ENCODE data around the gene MYF6. TPM values are rescaled to one million over a fixed set of nuclear protein-coding genes. Genes with fewer than 3 reads are reported as not detected.

MYF6 gene
- total RNA-seq, 3 donors from 2014 or later = not detected

DNA sequence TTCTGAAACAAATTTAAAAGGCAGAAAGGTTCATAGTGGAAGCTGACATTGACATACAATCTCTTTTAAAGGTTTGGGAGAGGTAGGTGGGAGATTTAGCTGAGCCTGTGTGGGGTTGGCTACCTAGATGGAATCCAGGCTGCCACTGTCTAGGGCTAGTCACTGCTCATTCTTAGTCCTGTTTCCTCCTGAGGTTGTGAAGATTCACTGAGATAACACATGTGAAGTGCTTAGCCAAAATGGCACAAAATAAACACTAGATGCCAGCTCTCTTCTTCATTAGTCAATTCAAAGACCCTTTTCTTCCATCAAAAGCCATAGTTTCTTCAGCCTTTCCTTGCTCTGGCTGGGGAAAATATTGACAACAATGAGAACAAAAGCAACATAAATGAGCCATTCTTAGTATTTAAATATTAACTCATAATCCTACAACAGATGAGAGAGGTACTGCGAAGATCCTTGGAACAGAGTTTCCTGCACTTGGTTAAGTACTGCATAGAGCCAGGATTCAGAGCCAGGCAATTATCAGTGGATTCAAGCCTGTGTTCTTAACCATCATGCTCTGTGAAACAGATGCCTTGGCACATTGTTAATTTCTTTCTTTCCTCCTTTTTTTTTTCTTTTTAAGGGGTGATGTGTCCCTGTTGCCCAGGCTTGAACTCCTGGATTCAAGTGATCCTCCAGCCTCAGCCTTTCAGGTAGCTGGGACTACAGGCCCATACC lies 3.5 kb downstream of the MYF6 start:
- no peak for DNase-seq (ENCODE audit: low spot score in 2 of 2)
- Histone ChIP-seq H3K27ac (no peak overlapping the region), H3K27me3 (peaks cover 0 to 29% of the 10 kb centered on the region in 2 donors), H3K36me3 (no peaks in the 10 kb centered on the region), H3K4me1 (no peaks in the 10 kb centered on the region), H3K4me3 (no peak overlapping the region), H3K9me3 (no peaks in the 10 kb centered on the region)
- intact Hi-C loops (cut with DNase I; ENCODE audit: low total_unique reads) = no loop called here
- TF ChIP-seq POLR2AphosphoS5 (IDR thresholded peaks at IDR 0.05) (no peak), CTCF (IDR thresholded peaks at IDR 0.05) (no peak), POLR2A (IDR thresholded peaks at IDR 0.05) (no peak)

DNA sequence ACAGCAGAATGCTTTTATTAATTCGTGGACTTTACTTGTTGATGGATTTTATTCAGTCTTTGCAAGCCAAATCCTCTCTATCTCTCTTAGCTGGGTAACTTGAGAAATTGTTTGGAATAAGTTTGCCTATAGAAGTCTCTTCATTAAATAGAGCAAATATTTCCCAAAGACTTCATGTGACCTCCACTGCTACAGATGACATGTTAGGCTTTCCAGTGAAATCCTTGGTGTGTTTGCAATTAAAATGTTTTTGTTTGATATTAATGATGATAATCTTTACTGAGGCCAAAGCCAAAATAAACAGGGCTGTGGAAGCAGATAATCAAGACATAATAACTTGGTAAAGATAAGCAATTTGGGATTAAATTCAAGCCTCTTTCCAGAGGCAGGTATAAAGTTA lies 4.4 kb downstream of the MYF6 start:
- Histone ChIP-seq H3K4me3 (no peak overlapping the region), H3K27me3 (peaks cover 0 to 35% of the 10 kb centered on the region in 2 donors), H3K36me3 (no peaks in the 10 kb centered on the region), H3K27ac (no peak overlapping the region), H3K4me1 (no peaks in the 10 kb centered on the region), H3K9me3 (no peaks in the 10 kb centered on the region)
- intact Hi-C loops (cut with DNase I; ENCODE audit: low total_unique reads) = no loop called here
- TF ChIP-seq POLR2AphosphoS5 (IDR thresholded peaks at IDR 0.05) (no peak), POLR2A (IDR thresholded peaks at IDR 0.05) (no peak), CTCF (IDR thresholded peaks at IDR 0.05) (no peak)
- DNase-seq (ENCODE audit: low spot score in 2 of 2) = no peak

DNA sequence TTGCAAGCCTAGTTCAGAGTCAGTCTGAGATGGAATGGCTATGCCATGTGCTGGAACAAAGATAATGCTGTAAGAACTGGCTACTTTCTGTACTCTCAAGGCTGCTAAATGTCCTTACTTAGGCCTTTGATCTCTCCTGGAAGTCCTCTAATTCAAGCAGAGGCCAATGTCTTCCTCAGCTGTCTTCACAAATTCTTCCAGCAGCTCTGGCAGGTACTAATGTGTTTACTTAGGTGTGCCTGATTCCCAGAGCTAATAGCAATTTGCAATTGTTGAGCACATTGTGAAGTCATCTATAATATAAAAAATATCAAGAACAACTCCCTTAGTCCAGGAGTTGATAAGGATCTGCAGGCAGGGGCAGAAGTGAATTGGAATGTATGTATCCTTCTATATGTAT lies 5.4 kb downstream of the MYF6 start:
- Histone ChIP-seq H3K9me3 (no peaks in the 10 kb centered on the region), H3K27ac (no peak overlapping the region), H3K4me3 (no peak overlapping the region), H3K27me3 (peaks cover 0 to 33% of the 10 kb centered on the region in 2 donors), H3K4me1 (no peaks in the 10 kb centered on the region), H3K36me3 (no peaks in the 10 kb centered on the region)
- DNase-seq (ENCODE audit: low spot score in 2 of 2) = no peak
- TF ChIP-seq POLR2A (IDR thresholded peaks at IDR 0.05) (no peak), POLR2AphosphoS5 (IDR thresholded peaks at IDR 0.05) (no peak), CTCF (IDR thresholded peaks at IDR 0.05) (no peak)
- intact Hi-C loops (cut with DNase I; ENCODE audit: low total_unique reads) = no loop called here

- Histone ChIP-seq H3K27me3 (peaks cover 0 to 27% of the 10 kb centered on the region in 2 donors), H3K27ac (no peak overlapping the region), H3K4me3 (no peak overlapping the region), H3K36me3 (no peaks in the 10 kb centered on the region), H3K9me3 (no peaks in the 10 kb centered on the region), H3K4me1 (no peaks in the 10 kb centered on the region)
- no peak for TF ChIP-seq POLR2A (IDR thresholded peaks at IDR 0.05)
- no peak for TF ChIP-seq POLR2AphosphoS5 (IDR thresholded peaks at IDR 0.05)
- TF ChIP-seq CTCF (IDR thresholded peaks at IDR 0.05) = no peak
- DNase-seq (ENCODE audit: low spot score in 2 of 2) = no peak
- intact Hi-C loops (cut with DNase I; ENCODE audit: low total_unique reads) = no loop called here
Observed at GRCh38 chr12:80713419-80713818, 6.0 kb downstream of the MYF6 start.

DNA sequence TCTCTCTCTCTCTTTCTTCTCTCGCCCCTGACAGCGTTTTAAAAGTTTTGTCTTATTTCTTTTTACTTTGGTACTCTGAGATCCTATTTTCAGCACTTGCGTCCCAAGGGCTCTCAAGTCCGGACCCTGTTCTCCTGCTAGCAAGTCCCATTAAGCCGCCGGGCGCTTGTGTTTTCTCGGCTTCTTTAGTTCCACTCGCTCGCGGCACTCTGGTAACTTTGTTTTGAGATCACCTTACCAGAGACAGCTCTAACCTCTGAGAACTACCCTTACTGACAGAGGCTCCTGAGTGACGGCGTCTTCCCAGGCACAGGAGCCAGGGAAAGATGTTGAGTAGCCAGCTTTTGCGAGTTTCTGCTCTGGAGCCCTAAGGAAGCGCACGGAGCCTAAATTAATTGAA lies 6.6 kb downstream of the MYF6 start:
- H3K27me3 ChIP-seq = peaks cover 0 to 21% of the 10 kb centered on the region in 2 donors
- intact Hi-C loops (cut with DNase I; ENCODE audit: low total_unique reads) = no loop called here
- no peak for DNase-seq (ENCODE audit: low spot score in 2 of 2)
- H3K36me3 ChIP-seq = no peaks in the 10 kb centered on the region
- H3K4me1 ChIP-seq = no peaks in the 10 kb centered on the region
- H3K4me3 ChIP-seq = no peak overlapping the region
- TF ChIP-seq POLR2A (IDR thresholded peaks at IDR 0.05) (no peak), CTCF (IDR thresholded peaks at IDR 0.05) (no peak), POLR2AphosphoS5 (IDR thresholded peaks at IDR 0.05) (no peak)
- H3K27ac ChIP-seq = no peak overlapping the region
- H3K9me3 ChIP-seq = no peaks in the 10 kb centered on the region

Data from breast epithelium (tissue), 4 donors.